ENCODE data around the gene OXT. TPM values are rescaled to one million over a fixed set of nuclear protein-coding genes. Genes with fewer than 3 reads are reported as not detected.

Gene OXT
- total RNA-seq, 1 donor from 2014 or later: not detected

DNA sequence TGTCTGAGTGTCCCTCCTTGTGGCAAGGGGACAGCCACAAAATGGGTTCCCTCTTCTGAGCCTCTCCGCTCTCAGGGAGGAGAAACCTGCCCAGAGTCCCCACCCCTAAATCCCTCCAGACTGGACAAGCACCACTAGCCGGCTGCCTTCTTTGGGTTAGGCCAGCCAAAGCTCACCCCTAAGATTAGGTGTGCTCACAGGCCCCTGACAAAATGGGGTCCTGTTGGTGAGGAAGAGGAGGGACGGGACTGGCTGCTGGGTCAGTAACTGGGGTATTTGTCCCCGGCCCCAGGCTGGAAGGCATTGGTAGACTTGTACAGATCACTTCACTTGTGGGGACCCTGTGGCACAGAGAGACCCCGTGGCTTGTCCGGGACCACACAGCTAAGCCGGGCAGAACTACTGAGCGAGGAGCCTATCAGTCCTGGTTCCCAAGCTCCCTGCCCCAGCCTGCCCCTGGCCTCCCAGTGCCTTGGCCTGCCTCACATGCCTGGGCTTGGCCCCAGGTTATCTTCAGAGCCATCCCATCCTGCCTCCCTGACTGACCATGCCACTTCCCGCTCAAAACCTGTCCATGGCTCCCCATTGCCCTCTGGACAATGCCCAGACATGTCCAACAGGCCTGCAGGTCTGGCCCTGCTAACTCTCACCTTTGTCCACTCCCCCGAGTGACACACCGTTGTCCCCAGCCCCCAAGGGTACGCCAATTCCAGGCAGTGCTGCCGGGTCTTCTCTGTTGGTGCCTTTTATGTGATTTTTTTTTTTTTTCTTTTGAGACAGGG is 23.6 kb downstream of the OXT start:
- no peak for DNase-seq (ENCODE audit: low read depth)
- no peak for TF ChIP-seq CTCF (IDR thresholded peaks at IDR 0.05; ENCODE audit: insufficient read depth, low read length, poor library complexity, severe bottlenecking)
- H3K4me3 ChIP-seq (ENCODE audit: low read depth, low read length): no peak overlapping the region
- H3K27me3 ChIP-seq (ENCODE audit: control insufficient read depth, insufficient read depth, low read length): peaks cover 8% of the 10 kb centered on the region
- no peaks in the 10 kb centered on the region for H3K36me3 ChIP-seq (ENCODE audit: control insufficient read depth, insufficient read depth, low read length)

- H3K27me3 ChIP-seq (ENCODE audit: control insufficient read depth, insufficient read depth, low read length): no peaks in the 10 kb centered on the region
- no peaks in the 10 kb centered on the region for H3K36me3 ChIP-seq (ENCODE audit: control insufficient read depth, insufficient read depth, low read length)
- DNase-seq (ENCODE audit: low read depth): no peak
- no peak for TF ChIP-seq CTCF (IDR thresholded peaks at IDR 0.05; ENCODE audit: insufficient read depth, low read length, poor library complexity, severe bottlenecking)
- H3K4me3 ChIP-seq (ENCODE audit: low read depth, low read length): no peak overlapping the region
Observed at GRCh38 chr20:3100480-3100879, 29.1 kb downstream of the OXT start.

- Histone ChIP-seq H3K27me3 (ENCODE audit: control insufficient read depth, insufficient read depth, low read length) (no peaks in the 10 kb centered on the region), H3K36me3 (ENCODE audit: control insufficient read depth, insufficient read depth, low read length) (no peaks in the 10 kb centered on the region), H3K4me3 (ENCODE audit: low read depth, low read length) (no peak overlapping the region)
- TF ChIP-seq CTCF (IDR thresholded peaks at IDR 0.05; ENCODE audit: insufficient read depth, low read length, poor library complexity, severe bottlenecking): no peak
- no peak for DNase-seq (ENCODE audit: low read depth)
Observed at GRCh38 chr20:3101251-3101650, 29.8 kb downstream of the OXT start.

GRCh38 chr20:3101737-3102574 is 30.5 kb downstream of the OXT start:
- TF ChIP-seq CTCF (IDR thresholded peaks at IDR 0.05; ENCODE audit: insufficient read depth, low read length, poor library complexity, severe bottlenecking): no peak
- Histone ChIP-seq H3K36me3 (ENCODE audit: control insufficient read depth, insufficient read depth, low read length) (no peaks in the 10 kb centered on the region), H3K4me3 (ENCODE audit: low read depth, low read length) (no peak overlapping the region), H3K27me3 (ENCODE audit: control insufficient read depth, insufficient read depth, low read length) (no peaks in the 10 kb centered on the region)
- DNase-seq (ENCODE audit: low read depth): no peak

GRCh38 chr20:3102575-3103368 is 31.4 kb downstream of the OXT start:
- TF ChIP-seq CTCF (IDR thresholded peaks at IDR 0.05; ENCODE audit: insufficient read depth, low read length, poor library complexity, severe bottlenecking): no peak
- no peak overlapping the region for H3K4me3 ChIP-seq (ENCODE audit: low read depth, low read length)
- no peaks in the 10 kb centered on the region for H3K36me3 ChIP-seq (ENCODE audit: control insufficient read depth, insufficient read depth, low read length)
- H3K27me3 ChIP-seq (ENCODE audit: control insufficient read depth, insufficient read depth, low read length): no peaks in the 10 kb centered on the region
- no peak for DNase-seq (ENCODE audit: low read depth)

Data from kidney epithelial cell (primary cell).